MM.1S (cell line): ENCODE results near the gene FBLN2.

Experiments
- EZH2 ChIP-seq: fragments of 300-600 bp; sonication (generic); optimal IDR thresholded peaks from 2 replicates; pipeline ENCODE3; 2017; ENCODE audit warnings: low read depth, mild to moderate bottlenecking, antibody characterized with exemption, low read length, mixed read lengths
- EZH2phosphoT487 ChIP-seq: fragments of 300-600 bp; sonication (generic); IDR thresholded peaks from 2 replicates; pipeline ENCODE4 v1.6.1; 2018; ENCODE audit warnings: antibody characterized with exemption, low read length
- TF ChIP-seq, protein P1 (sequence below): fragments of 300-600 bp; sonication (generic); IDR thresholded peaks from 2 replicates; pipeline ENCODE4 v1.5.1; 2016; ENCODE audit warnings: antibody characterized with exemption, low read length, mixed read lengths

DNA sequence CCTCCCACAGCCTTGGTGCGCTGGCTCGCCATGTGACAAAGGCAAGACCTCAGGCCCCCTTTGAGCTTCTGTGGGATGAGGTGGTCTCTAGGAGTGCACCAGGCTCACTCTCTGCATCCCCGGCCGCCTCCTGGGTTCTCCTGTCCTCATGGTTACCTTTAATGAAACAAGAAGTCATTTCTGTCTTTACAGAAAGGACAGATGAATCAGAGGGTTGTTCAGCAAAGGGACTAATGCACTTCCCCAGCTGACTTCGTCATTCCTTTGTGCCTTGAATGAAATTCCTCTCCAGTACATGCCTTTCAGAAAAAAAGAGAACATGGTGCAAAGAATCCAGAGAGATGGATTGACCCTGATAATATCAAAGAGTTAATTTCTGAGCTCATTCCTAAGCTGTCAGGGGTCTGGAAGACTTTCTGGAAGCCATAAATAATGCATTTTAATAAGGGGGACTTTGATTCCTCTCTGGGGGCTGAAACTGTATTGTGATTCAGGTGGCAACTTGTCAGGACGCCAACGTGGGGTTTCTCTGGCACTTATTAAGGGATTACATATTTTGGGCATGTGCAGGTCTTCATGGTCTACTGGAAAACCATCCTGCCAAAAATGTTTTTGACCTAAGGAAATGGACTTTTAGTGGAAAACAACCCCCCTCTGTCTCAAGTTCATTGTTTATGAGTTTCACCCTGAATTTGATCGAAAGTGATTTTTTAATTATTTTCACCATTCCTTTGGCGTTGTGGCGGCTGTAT lies 122.7 kb downstream of the FBLN2 start:
- TF ChIP-seq EZH2 (no peak), EZH2phosphoT487 (no peak)
- TF ChIP-seq, protein P1, sequence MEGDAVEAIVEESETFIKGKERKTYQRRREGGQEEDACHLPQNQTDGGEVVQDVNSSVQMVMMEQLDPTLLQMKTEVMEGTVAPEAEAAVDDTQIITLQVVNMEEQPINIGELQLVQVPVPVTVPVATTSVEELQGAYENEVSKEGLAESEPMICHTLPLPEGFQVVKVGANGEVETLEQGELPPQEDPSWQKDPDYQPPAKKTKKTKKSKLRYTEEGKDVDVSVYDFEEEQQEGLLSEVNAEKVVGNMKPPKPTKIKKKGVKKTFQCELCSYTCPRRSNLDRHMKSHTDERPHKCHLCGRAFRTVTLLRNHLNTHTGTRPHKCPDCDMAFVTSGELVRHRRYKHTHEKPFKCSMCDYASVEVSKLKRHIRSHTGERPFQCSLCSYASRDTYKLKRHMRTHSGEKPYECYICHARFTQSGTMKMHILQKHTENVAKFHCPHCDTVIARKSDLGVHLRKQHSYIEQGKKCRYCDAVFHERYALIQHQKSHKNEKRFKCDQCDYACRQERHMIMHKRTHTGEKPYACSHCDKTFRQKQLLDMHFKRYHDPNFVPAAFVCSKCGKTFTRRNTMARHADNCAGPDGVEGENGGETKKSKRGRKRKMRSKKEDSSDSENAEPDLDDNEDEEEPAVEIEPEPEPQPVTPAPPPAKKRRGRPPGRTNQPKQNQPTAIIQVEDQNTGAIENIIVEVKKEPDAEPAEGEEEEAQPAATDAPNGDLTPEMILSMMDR = no peak
